HL-60 (cell line): Measurements from ENCODE around the gene IQGAP2.

ENCODE experiments used
- DNase-seq, 2 experiments: peaks; one replicate each; pipeline ENCODE4 v3.0.0-alpha.2; 2010 to 2020; ENCODE audit warnings: low read depth in 1 of 2, low spot score in 1 of 2
- H3K27ac ChIP-seq: fragments of 250-450 bp; sonication (Bioruptor Pico); replicated peaks from 2 replicates; pipeline ENCODE4 v1.5.1; 2020; ENCODE audit warnings: mild to moderate bottlenecking, moderate library complexity
- H3K27me3 ChIP-seq: fragments of 250-450 bp; sonication (Bioruptor Pico); 2 replicates; pipeline ENCODE4 v1.5.1; 2021; ENCODE audit warnings: mild to moderate bottlenecking, moderate library complexity; ENCODE audit not compliant: insufficient read depth, poor library complexity, severe bottlenecking
- H3K4me3 ChIP-seq: replicated peaks from 2 replicates; pipeline ENCODE4 v1.5.1; 2011; ENCODE audit warnings: mild to moderate bottlenecking, control low read depth, low read length; ENCODE audit not compliant: insufficient read depth
- GABPA ChIP-seq: IDR thresholded peaks from 2 replicates; pipeline ENCODE4 v1.6.1; 2012; ENCODE audit warnings: low read depth
- POLR2AphosphoS5 ChIP-seq: IDR thresholded peaks from 2 replicates; pipeline ENCODE4 v1.6.1; 2012; ENCODE audit warnings: low read depth
- SPI1 ChIP-seq: IDR thresholded peaks from 2 replicates; pipeline ENCODE4 v1.6.1; 2012; ENCODE audit warnings: low read depth, mild to moderate bottlenecking, borderline replicate concordance
- TF ChIP-seq, protein P1 (sequence below): IDR thresholded peaks from 2 replicates; pipeline ENCODE4 v1.6.1; 2012; ENCODE audit warnings: low read depth; ENCODE audit not compliant: insufficient replicate concordance
- TF ChIP-seq, protein P2 (sequence below): IDR thresholded peaks from one replicate; pipeline ENCODE4 v1.5.1; 2011; ENCODE audit warnings: low read length, control low read depth, inconsistent platforms; ENCODE audit not compliant: insufficient read depth

Gene IQGAP2

DNA sequence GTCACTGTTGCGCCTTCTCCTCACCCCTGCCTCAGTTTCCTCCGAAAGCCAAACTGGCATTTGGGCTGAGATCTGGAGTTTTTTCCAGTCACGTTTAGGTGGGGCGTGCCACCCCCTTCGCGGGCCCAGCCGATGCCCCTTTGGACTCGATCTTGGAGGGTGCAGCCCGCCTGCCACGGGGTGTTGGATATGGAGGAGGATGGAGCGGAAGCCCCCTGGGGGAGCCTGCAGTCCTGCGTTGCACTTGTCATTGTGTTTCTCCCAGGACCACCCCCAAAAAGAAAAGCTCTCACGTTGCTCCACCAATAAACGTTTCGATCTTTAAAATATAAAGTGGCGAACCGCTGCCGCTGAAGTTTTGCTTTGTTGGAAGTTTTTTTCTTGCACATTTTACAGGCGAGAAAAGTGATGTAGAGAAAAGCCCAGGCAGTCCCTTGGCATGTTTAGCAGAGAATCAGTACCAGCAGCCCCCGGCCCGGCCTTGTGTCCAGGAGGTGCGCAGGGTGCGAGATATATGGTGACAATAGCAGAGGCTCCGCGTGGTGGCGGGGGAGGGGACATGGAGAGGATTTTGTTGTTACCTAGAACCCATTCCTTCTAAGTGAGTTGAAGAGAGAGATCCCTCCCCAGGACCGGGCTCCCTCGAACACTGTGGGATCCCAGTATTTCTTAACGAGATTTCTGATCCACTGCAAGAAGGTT is 313.5 kb downstream of the IQGAP2 start:
- H3K27ac ChIP-seq, result no peak overlapping the region
- H3K4me3 ChIP-seq, result peak overlapping the region; percentile 57
- no peak for DNase-seq
- no peaks in the 10 kb centered on the region for H3K27me3 ChIP-seq
- no peak for TF ChIP-seq POLR2AphosphoS5
- TF ChIP-seq, protein P1, sequence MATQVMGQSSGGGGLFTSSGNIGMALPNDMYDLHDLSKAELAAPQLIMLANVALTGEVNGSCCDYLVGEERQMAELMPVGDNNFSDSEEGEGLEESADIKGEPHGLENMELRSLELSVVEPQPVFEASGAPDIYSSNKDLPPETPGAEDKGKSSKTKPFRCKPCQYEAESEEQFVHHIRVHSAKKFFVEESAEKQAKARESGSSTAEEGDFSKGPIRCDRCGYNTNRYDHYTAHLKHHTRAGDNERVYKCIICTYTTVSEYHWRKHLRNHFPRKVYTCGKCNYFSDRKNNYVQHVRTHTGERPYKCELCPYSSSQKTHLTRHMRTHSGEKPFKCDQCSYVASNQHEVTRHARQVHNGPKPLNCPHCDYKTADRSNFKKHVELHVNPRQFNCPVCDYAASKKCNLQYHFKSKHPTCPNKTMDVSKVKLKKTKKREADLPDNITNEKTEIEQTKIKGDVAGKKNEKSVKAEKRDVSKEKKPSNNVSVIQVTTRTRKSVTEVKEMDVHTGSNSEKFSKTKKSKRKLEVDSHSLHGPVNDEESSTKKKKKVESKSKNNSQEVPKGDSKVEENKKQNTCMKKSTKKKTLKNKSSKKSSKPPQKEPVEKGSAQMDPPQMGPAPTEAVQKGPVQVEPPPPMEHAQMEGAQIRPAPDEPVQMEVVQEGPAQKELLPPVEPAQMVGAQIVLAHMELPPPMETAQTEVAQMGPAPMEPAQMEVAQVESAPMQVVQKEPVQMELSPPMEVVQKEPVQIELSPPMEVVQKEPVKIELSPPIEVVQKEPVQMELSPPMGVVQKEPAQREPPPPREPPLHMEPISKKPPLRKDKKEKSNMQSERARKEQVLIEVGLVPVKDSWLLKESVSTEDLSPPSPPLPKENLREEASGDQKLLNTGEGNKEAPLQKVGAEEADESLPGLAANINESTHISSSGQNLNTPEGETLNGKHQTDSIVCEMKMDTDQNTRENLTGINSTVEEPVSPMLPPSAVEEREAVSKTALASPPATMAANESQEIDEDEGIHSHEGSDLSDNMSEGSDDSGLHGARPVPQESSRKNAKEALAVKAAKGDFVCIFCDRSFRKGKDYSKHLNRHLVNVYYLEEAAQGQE, result no peak
- no peak for TF ChIP-seq SPI1
- no peak for TF ChIP-seq GABPA
- TF ChIP-seq, protein P2, sequence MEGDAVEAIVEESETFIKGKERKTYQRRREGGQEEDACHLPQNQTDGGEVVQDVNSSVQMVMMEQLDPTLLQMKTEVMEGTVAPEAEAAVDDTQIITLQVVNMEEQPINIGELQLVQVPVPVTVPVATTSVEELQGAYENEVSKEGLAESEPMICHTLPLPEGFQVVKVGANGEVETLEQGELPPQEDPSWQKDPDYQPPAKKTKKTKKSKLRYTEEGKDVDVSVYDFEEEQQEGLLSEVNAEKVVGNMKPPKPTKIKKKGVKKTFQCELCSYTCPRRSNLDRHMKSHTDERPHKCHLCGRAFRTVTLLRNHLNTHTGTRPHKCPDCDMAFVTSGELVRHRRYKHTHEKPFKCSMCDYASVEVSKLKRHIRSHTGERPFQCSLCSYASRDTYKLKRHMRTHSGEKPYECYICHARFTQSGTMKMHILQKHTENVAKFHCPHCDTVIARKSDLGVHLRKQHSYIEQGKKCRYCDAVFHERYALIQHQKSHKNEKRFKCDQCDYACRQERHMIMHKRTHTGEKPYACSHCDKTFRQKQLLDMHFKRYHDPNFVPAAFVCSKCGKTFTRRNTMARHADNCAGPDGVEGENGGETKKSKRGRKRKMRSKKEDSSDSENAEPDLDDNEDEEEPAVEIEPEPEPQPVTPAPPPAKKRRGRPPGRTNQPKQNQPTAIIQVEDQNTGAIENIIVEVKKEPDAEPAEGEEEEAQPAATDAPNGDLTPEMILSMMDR, result no peak

DNA sequence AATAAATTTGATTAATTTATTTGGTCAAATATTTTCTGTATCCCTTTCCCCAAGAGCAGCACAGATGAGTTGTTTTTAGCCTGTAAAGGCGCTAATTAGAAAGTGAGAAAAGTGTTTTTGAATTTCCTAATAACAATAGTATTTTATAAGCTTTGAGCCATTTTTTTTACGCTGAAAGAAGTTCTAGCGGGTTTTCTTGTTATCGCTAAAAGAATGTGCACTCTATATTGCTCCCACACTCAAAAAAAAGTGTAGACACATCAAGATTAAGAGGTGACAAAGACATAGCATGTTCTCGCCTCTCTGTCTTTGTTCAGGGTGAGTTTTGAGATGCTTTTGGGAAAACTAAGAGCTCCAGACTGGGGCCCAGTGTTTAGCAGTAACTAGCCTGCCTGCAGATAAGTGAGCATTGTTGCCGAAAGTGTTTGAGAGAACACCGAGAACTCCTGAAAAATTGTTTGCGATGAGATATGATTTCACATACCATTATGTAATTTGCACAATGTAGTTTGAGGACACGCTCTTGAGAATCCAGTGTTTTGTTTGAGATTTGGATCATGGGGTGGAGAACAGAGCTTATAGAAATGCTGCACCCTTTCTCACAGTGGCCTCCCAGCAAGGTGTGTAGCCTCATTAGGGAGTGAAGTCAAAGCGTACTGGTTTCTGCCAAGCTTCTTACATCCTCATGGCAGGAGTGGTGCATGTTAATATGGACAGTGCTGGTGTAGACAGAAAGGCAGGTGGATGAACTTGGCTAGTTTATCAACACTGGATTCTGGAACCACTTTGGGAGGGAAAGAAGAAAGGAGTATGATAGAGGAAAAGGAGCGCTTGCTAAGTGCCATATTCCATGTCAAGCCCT is 314.4 kb downstream of the IQGAP2 start:
- no peak for TF ChIP-seq POLR2AphosphoS5
- TF ChIP-seq GABPA, result no peak
- TF ChIP-seq, protein P2, result no peak
- TF ChIP-seq, protein P1, result no peak
- no peak for TF ChIP-seq SPI1
- DNase-seq, result no peak
- no peak overlapping the region for H3K27ac ChIP-seq
- no peak overlapping the region for H3K4me3 ChIP-seq
- no peaks in the 10 kb centered on the region for H3K27me3 ChIP-seq

DNA sequence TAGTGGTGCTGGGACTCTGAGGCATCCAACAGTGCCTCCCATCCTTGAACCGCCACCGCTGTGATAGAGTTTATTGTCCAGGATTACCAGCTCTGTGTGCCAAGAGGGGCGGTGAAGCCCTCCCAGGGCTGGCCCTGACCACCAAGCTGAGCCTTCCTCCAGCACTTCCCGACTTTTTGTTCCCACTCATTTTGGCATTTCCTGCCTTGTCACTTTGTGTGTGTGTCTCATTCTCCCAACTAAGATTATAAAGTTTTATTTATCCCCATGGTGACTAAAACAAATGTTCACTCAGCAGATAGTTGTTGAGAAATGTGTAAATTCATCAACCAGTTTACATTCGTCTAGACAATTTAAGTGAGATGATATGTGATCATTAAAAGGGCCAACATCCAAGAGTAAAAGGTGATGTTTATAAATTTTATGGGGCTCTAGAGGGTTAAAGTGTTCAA is 315.3 kb downstream of the IQGAP2 start:
- no peak for DNase-seq
- Histone ChIP-seq H3K27ac (no peak overlapping the region), H3K4me3 (no peak overlapping the region), H3K27me3 (no peaks in the 10 kb centered on the region)
- TF ChIP-seq GABPA (no peak), SPI1 (no peak)
- TF ChIP-seq, protein P2, result no peak
